H1 (cell line): ENCODE measurements around the gene SMAD7. TPM values are rescaled to one million over a fixed set of nuclear protein-coding genes. Genes with fewer than 3 reads are reported as not detected.

Experiments
- CREB1 ChIP-seq: IDR thresholded peaks from 2 replicates; pipeline ENCODE4 v1.6.1; 2012; ENCODE audit warnings: inconsistent platforms
- TAF1 ChIP-seq: IDR thresholded peaks from 2 replicates; pipeline ENCODE4 v1.6.1; 2011; ENCODE audit warnings: mild to moderate bottlenecking, low read depth, low read length
- USF2 ChIP-seq: IDR thresholded peaks from 2 replicates; pipeline ENCODE4 v1.6.1; 2011; ENCODE audit warnings: low read length, improper control_type of control experiment
- ZNF274 ChIP-seq: IDR thresholded peaks from 2 replicates; pipeline ENCODE4 v1.7.0; 2012; ENCODE audit warnings: low read length, borderline replicate concordance; ENCODE audit errors: extremely low read depth
- polyA plus RNA-seq, 7 experiments: library from polyadenylated mRNA; depleted of rRNA in 3 of 7; stranded (reverse) in 5 of 7; unstranded in 2 of 7; fragments of >200 nt in 5 of 7; fragments of 200-250 nt in 2 of 7; gene quantifications; 1 replicate in 5 of 7; 2 replicates in 1 of 7; 4 replicates in 1 of 7; pipeline versions ENCODE4 v1.2.1 to v1.2.3, GENCODE V29; 2011 to 2013; ENCODE audit warnings: missing spikeins in 2 of 7, mixed read lengths in 2 of 7
- total RNA-seq: library from RNA; stranded (reverse); fragmentation: NEBNext Ultra II Directional; extraction: Animal tissue kit (Norgen Biotek cat#: 25700); gene quantifications from 2 replicates; pipeline ENCODE4 v1.2.1, GENCODE V29; 2021
- TF ChIP-seq, protein P1 (sequence below): IDR thresholded peaks from 2 replicates; pipeline ENCODE4 v1.6.1; 2011; ENCODE audit warnings: low read depth, mild to moderate bottlenecking, low read length; ENCODE audit not compliant: insufficient read depth
- TF ChIP-seq, protein P2 (sequence below): fragments of 300-600 bp; sonication (generic); IDR thresholded peaks from 2 replicates; pipeline ENCODE4 v1.7.1; 2012; ENCODE audit warnings: low read length, moderate library complexity, mild to moderate bottlenecking, inconsistent platforms; ENCODE audit not compliant: insufficient replicate concordance

Gene SMAD7
- total and polyA plus RNA-seq, 2 of the 8 experiments (the other 6 are each of a cell fraction or from before 2014, with no cell fraction given) = 6.5 to 15.5 TPM

- TF ChIP-seq, protein P1, sequence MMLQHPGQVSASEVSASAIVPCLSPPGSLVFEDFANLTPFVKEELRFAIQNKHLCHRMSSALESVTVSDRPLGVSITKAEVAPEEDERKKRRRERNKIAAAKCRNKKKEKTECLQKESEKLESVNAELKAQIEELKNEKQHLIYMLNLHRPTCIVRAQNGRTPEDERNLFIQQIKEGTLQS = no peak
- TF ChIP-seq, protein P2, sequence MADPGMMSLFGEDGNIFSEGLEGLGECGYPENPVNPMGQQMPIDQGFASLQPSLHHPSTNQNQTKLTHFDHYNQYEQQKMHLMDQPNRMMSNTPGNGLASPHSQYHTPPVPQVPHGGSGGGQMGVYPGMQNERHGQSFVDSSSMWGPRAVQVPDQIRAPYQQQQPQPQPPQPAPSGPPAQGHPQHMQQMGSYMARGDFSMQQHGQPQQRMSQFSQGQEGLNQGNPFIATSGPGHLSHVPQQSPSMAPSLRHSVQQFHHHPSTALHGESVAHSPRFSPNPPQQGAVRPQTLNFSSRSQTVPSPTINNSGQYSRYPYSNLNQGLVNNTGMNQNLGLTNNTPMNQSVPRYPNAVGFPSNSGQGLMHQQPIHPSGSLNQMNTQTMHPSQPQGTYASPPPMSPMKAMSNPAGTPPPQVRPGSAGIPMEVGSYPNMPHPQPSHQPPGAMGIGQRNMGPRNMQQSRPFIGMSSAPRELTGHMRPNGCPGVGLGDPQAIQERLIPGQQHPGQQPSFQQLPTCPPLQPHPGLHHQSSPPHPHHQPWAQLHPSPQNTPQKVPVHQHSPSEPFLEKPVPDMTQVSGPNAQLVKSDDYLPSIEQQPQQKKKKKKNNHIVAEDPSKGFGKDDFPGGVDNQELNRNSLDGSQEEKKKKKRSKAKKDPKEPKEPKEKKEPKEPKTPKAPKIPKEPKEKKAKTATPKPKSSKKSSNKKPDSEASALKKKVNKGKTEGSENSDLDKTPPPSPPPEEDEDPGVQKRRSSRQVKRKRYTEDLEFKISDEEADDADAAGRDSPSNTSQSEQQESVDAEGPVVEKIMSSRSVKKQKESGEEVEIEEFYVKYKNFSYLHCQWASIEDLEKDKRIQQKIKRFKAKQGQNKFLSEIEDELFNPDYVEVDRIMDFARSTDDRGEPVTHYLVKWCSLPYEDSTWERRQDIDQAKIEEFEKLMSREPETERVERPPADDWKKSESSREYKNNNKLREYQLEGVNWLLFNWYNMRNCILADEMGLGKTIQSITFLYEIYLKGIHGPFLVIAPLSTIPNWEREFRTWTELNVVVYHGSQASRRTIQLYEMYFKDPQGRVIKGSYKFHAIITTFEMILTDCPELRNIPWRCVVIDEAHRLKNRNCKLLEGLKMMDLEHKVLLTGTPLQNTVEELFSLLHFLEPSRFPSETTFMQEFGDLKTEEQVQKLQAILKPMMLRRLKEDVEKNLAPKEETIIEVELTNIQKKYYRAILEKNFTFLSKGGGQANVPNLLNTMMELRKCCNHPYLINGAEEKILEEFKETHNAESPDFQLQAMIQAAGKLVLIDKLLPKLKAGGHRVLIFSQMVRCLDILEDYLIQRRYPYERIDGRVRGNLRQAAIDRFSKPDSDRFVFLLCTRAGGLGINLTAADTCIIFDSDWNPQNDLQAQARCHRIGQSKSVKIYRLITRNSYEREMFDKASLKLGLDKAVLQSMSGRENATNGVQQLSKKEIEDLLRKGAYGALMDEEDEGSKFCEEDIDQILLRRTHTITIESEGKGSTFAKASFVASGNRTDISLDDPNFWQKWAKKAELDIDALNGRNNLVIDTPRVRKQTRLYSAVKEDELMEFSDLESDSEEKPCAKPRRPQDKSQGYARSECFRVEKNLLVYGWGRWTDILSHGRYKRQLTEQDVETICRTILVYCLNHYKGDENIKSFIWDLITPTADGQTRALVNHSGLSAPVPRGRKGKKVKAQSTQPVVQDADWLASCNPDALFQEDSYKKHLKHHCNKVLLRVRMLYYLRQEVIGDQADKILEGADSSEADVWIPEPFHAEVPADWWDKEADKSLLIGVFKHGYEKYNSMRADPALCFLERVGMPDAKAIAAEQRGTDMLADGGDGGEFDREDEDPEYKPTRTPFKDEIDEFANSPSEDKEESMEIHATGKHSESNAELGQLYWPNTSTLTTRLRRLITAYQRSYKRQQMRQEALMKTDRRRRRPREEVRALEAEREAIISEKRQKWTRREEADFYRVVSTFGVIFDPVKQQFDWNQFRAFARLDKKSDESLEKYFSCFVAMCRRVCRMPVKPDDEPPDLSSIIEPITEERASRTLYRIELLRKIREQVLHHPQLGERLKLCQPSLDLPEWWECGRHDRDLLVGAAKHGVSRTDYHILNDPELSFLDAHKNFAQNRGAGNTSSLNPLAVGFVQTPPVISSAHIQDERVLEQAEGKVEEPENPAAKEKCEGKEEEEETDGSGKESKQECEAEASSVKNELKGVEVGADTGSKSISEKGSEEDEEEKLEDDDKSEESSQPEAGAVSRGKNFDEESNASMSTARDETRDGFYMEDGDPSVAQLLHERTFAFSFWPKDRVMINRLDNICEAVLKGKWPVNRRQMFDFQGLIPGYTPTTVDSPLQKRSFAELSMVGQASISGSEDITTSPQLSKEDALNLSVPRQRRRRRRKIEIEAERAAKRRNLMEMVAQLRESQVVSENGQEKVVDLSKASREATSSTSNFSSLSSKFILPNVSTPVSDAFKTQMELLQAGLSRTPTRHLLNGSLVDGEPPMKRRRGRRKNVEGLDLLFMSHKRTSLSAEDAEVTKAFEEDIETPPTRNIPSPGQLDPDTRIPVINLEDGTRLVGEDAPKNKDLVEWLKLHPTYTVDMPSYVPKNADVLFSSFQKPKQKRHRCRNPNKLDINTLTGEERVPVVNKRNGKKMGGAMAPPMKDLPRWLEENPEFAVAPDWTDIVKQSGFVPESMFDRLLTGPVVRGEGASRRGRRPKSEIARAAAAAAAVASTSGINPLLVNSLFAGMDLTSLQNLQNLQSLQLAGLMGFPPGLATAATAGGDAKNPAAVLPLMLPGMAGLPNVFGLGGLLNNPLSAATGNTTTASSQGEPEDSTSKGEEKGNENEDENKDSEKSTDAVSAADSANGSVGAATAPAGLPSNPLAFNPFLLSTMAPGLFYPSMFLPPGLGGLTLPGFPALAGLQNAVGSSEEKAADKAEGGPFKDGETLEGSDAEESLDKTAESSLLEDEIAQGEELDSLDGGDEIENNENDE = no peak
- TF ChIP-seq USF2 (no peak), CREB1 (no peak), TAF1 (no peak), ZNF274 (no peak)
Observed at GRCh38 chr18:48874233-48874632, 76.5 kb downstream of the SMAD7 start (continued).
